Neural progenitor cell (in vitro differentiated cells): ENCODE measurements around the gene PTDSS2.
"Not testable (repeated sequence)": the region's sequence is repeated elsewhere in the genome, so short reads cannot be mapped to it uniquely, and the experiment has no call there.

Experiments
- EZH2 ChIP-seq: fragments of 200-600 bp; sonication (generic); IDR thresholded peaks from 2 replicates; pipeline ENCODE4 v1.6.1; 2017; ENCODE audit warnings: antibody characterized with exemption, mild to moderate bottlenecking, moderate library complexity
- EZH2phosphoT487 ChIP-seq: fragments of 200-600 bp; sonication (generic); IDR thresholded peaks from 2 replicates; pipeline ENCODE4 v1.6.1; 2017; ENCODE audit warnings: antibody characterized with exemption
- TF ChIP-seq, protein P1 (sequence below): fragments of 200-600 bp; sonication (generic); IDR thresholded peaks from 2 replicates; pipeline ENCODE4 v1.5.1; 2017; ENCODE audit warnings: antibody characterized with exemption, mild to moderate bottlenecking

DNA sequence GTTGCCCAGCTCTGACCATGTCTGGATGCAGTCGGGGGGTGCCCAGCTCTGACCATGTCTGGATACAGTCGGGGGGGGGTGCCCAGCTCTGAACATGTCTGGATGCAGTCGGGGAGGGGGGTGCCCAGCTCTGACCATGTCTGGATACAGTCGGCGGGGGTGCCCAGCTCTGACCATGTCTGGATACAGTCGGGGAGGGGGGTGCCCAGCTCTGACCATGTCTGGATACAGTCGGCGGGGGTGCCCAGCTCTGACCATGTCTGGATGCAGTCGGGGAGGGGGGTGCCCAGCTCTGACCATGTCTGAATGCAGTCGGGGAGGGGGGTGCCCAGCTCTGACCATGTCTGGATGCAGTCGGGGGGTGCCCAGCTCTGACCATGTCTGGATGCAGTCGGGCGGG is 39.4 kb upstream of the PTDSS2 start:
- TF ChIP-seq, protein P1, sequence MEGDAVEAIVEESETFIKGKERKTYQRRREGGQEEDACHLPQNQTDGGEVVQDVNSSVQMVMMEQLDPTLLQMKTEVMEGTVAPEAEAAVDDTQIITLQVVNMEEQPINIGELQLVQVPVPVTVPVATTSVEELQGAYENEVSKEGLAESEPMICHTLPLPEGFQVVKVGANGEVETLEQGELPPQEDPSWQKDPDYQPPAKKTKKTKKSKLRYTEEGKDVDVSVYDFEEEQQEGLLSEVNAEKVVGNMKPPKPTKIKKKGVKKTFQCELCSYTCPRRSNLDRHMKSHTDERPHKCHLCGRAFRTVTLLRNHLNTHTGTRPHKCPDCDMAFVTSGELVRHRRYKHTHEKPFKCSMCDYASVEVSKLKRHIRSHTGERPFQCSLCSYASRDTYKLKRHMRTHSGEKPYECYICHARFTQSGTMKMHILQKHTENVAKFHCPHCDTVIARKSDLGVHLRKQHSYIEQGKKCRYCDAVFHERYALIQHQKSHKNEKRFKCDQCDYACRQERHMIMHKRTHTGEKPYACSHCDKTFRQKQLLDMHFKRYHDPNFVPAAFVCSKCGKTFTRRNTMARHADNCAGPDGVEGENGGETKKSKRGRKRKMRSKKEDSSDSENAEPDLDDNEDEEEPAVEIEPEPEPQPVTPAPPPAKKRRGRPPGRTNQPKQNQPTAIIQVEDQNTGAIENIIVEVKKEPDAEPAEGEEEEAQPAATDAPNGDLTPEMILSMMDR, result not testable (repeated sequence)
- TF ChIP-seq EZH2, EZH2phosphoT487: not testable (repeated sequence)
